MCF 10A (cell line): ENCODE data around the gene FBLN2. TPM values are rescaled to one million over a fixed set of nuclear protein-coding genes. Genes with fewer than 3 reads are reported as not detected.

Source experiments
- BruUV-seq: library from RNA; stranded (reverse); fragments of 400-500 nt; replicated peaks from 2 replicates; lab custom pipeline; 2021; lab: Mats Ljungman, UMichigan
- CTCF ChIA-PET: fragments of 300-600 bp; sonication (Branson Sonifier 250); formaldehyde crosslinking; extraction: SDS; loops from one replicate; lab custom pipeline; 2021; ENCODE audit warnings: antibody characterized with exemption, inconsistent platforms; lab: Yijun Ruan, JAX
- POLR2A ChIA-PET: fragments of 300-600, 350-650 bp; sonication (Branson Sonifier 250); formaldehyde crosslinking; extraction: SDS; loops from one replicate; lab custom pipeline; 2020; ENCODE audit warnings: antibody characterized with exemption, inconsistent platforms; lab: Yijun Ruan, JAX
- DNase-seq: peaks from one replicate; pipeline ENCODE4 v3.0.0-alpha.2; 2018; ENCODE audit not compliant: unreplicated experiment
- H3K27ac Mint-ChIP-seq: one replicate; pipeline ENCODE4 v1.8.0; 2022; ENCODE audit warnings: mild to moderate bottlenecking, low read depth, mixed read lengths; ENCODE audit not compliant: unreplicated experiment
- H3K27me3 Mint-ChIP-seq: one replicate; pipeline ENCODE4 v1.8.0; 2022; ENCODE audit warnings: mixed read lengths; ENCODE audit not compliant: insufficient read depth, unreplicated experiment
- H3K36me3 Mint-ChIP-seq: one replicate; pipeline ENCODE4 v1.8.0; 2022; ENCODE audit warnings: mild to moderate bottlenecking, moderate library complexity, mixed read lengths; ENCODE audit not compliant: insufficient read depth, unreplicated experiment
- H3K4me1 Mint-ChIP-seq: one replicate; pipeline ENCODE4 v1.8.0; 2022; ENCODE audit warnings: mixed read lengths; ENCODE audit not compliant: insufficient read depth, unreplicated experiment
- H3K4me3 Mint-ChIP-seq: one replicate; pipeline ENCODE4 v1.8.0; 2022; ENCODE audit warnings: mild to moderate bottlenecking, moderate library complexity, mixed read lengths; ENCODE audit not compliant: unreplicated experiment
- H3K9me3 Mint-ChIP-seq: one replicate; pipeline ENCODE4 v1.8.0; 2022; ENCODE audit warnings: mixed read lengths; ENCODE audit not compliant: unreplicated experiment
- CTCF ChIP-seq: fragments of 200-600 bp; IDR thresholded peaks from one replicate; pipeline ENCODE4 v1.8.0; 2022; ENCODE audit warnings: antibody characterized with exemption, mild to moderate bottlenecking; ENCODE audit not compliant: unreplicated experiment
- intact Hi-C: fragments of 100-400 bp; cut with micrococcal nuclease; formaldehyde crosslinking; loops from 2 replicates; pipeline ENCODE4 v1.14.1; 2022
- total RNA-seq: library from RNA; stranded (reverse); gene quantifications from 2 replicates; pipeline ENCODE4 v1.2.3, GENCODE V29; 2022

The FBLN2 gene
- total RNA-seq, 1 experiment from 2014 or later, result not detected

- ChIA-PET POLR2A (interaction anchor here (0.6 kb wide), 1 partner anchor 54 kb away, joined by 3 read pairs; no protein-coding TSS in a partner anchor), CTCF (interaction anchor here (1.7 to 2.1 kb wide), 2 partner anchors 14 to 140 kb away, joined by 6 to 12 read pairs; no protein-coding TSS in a partner anchor)
- Mint-ChIP-seq H3K4me1 (peaks cover 39% of the 10 kb centered on the region), H3K27me3 (no peaks in the 10 kb centered on the region), H3K9me3 (no peaks in the 10 kb centered on the region), H3K4me3 (no peak overlapping the region), H3K27ac (no peak overlapping the region), H3K36me3 (peaks cover 6% of the 10 kb centered on the region)
- BruUV-seq, result no TSS peak
- no peak for TF ChIP-seq CTCF
- intact Hi-C loops, result no loop called here
- no peak for DNase-seq
Observed at GRCh38 chr3:13509816-13510192, 39.1 kb upstream of the FBLN2 start.

GRCh38 chr3:13512451-13512850 lies 36.5 kb upstream of the FBLN2 start:
- CTCF ChIA-PET, result interaction anchor here (0.6 to 1.5 kb wide), 4 partner anchors 116 to 368 kb away, joined by 3 to 11 read pairs (median 4); partner anchors contain the start of gene WNT7A

GRCh38 chr3:13513051-13513912 lies 35.6 kb upstream of the FBLN2 start:
- TF ChIP-seq CTCF, result no peak
- intact Hi-C loops, result no loop called here
- Mint-ChIP-seq H3K9me3 (no peaks in the 10 kb centered on the region), H3K27ac (no peak overlapping the region), H3K27me3 (no peaks in the 10 kb centered on the region), H3K36me3 (no peaks in the 10 kb centered on the region), H3K4me1 (peaks cover 29% of the 10 kb centered on the region), H3K4me3 (no peak overlapping the region)
- BruUV-seq, result no TSS peak
- CTCF ChIA-PET, result interaction anchor here (0.5 to 1.8 kb wide), 6 partner anchors 25 to 407 kb away, joined by 3 to 11 read pairs (median 4); partner anchors contain the start of gene WNT7A
- DNase-seq, result no peak
- POLR2A ChIA-PET, result interaction anchor here (0.6 to 2.1 kb wide), 3 partner anchors 12 to 1080 kb away, joined by 4 to 12 read pairs (median 11); no protein-coding TSS in a partner anchor

More at GRCh38 chr3:13512451-13512850, 36.5 kb upstream of the FBLN2 start:
- intact Hi-C loops, result no loop called here
- no peak for DNase-seq
- Mint-ChIP-seq H3K27me3 (no peaks in the 10 kb centered on the region), H3K4me3 (no peak overlapping the region), H3K36me3 (peaks cover 6% of the 10 kb centered on the region), H3K9me3 (no peaks in the 10 kb centered on the region), H3K27ac (no peak overlapping the region), H3K4me1 (peaks cover 33% of the 10 kb centered on the region)
- no peak for TF ChIP-seq CTCF
- no TSS peak for BruUV-seq
- POLR2A ChIA-PET, result no interaction called here

- intact Hi-C loops, result no loop called here
- no peak for DNase-seq
- ChIA-PET CTCF (interaction anchor here (0.5 to 1.8 kb wide), 9 partner anchors 18 to 1664 kb away, joined by 3 to 9 read pairs (median 4); no protein-coding TSS in a partner anchor), POLR2A (interaction anchor here (0.5 to 2.1 kb wide), 6 partner anchors 11 to 1366 kb away, joined by 3 to 12 read pairs (median 4); partner anchors contain the start of gene HDAC11)
- Mint-ChIP-seq H3K4me3 (no peak overlapping the region), H3K4me1 (peaks cover 26% of the 10 kb centered on the region), H3K9me3 (no peaks in the 10 kb centered on the region), H3K27me3 (no peaks in the 10 kb centered on the region), H3K27ac (no peak overlapping the region), H3K36me3 (no peaks in the 10 kb centered on the region)
- no TSS peak for BruUV-seq
- TF ChIP-seq CTCF, result no peak
Observed at GRCh38 chr3:13513913-13514517, 34.9 kb upstream of the FBLN2 start.
